GM18870 (cell line): ENCODE results near the gene SRRM1.
"Not testable (repeated sequence)": the region's sequence is repeated elsewhere in the genome, so short reads cannot be mapped to it uniquely, and the experiment has no call there.

Source experiments
- ATAC-seq: cut with Tn5 transposase; IDR thresholded peaks from one replicate; pipeline ENCODE4 v1.9.1; 2021; ENCODE audit warnings: moderate library complexity; ENCODE audit not compliant: unreplicated experiment

SRRM1 gene

DNA sequence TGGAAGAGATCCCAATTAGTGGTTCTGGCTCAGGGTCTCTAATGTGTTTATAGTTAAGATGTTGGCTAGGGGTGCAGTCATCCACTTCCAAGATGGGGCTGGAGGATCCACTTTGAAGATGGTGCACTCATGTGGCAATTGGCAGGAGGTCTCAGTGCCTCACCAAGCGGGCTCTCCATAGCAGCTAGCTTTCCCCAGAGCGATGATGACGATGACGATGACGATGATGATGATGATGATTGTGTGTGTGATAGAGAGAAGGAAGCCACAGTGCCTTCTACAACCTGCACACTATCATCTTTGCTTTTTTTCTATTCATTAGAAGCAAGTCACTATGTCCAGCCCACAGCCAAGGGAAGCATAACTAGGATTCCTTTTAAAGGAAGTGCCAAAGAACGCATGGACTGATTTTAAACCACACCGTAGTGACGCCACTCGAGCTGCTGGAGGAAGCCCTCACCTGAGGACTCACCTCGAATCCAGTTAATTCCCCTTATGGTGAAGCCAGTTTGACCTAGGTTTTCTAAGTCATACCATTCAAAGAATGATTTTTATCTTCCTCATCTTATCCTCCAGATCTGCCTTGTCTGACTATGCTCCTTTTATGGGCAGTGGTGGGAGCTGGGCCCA lies 49.4 kb downstream of the SRRM1 start:
- no peak for ATAC-seq

DNA sequence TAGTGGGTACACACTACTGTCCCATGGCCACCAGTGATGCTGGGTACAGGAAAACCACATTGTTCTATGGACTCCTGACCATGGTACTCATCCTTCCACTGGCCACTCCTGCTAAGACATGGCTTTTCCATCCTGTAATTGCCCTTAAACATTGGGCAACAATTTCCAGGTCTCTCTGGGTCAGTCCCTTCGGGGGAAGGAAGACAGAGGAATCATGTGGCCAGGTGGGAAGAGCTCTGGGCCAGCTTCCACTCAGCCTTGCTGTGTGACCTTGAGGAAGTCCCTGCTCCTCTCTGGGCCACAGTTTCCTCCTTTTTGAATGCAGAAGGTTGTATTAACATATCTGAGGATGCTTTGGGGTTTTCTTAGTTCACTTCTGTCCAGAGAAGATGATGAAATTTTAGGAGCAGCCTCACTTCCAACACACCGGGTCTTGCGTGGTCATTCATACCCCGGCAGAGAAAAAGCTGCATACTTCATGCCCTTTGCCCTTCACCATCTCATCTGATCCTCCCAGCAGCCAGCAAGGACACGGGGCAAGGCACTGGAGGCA lies 50.8 kb downstream of the SRRM1 start:
- ATAC-seq = no peak

DNA sequence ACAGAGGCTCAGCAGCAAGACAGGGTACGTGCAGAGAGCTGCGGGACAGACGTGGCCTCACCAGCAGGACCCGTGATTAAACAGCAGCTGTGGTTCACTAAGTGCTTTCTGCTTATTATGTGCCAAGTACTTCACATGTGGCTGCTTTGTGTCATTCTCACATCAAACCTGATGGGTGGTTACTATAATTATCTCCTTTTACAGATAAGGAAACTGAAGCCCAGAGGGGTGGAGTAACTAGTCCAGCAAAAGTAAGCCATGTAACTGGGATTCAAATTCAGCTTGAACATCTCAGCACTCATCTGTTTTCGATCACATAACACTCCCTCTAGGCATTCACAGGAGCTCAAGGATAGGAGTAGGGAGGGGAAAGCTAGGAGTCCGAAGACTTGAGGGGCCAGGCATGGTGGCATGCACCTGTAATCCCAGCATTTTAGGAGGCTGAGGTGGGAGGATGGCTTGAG lies 51.3 kb downstream of the SRRM1 start:
- no peak for ATAC-seq

DNA sequence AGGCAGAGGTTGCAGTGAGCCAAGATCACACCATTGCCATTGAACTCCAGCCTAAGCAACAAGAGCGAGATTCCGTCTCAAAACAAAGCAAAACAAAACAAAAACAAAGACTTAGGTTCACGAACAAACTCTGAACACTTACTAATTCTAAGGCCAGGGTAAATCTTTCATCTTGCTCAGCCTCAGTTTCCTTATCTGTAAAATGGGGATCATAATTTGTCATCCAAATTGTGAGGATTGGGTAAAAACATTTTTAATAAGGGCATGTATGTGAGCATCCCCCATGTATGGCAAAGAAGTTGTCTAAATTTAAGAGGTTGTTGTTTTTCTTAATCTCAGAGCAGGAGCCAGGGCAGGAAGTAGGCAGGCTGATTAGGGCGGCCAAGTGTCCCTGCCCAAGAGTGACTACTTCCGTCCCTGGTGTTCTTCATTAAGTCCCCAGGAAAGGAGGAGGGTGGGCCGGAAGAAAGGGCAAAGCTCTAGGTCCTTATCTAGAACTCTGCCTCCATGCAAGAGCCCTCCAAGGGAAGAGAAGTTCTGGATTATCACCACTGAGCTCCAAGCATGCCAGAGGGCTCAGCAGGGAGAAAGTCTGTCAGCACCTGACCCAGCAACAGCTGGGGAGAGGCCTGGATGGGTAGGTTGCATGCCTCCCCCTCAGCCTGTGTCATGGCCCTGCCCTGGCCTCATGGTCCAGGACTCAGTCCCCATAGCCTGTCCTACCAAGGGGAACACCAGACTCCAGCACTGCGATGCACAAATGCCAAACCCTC lies 52.3 kb downstream of the SRRM1 start:
- ATAC-seq = no peak

DNA sequence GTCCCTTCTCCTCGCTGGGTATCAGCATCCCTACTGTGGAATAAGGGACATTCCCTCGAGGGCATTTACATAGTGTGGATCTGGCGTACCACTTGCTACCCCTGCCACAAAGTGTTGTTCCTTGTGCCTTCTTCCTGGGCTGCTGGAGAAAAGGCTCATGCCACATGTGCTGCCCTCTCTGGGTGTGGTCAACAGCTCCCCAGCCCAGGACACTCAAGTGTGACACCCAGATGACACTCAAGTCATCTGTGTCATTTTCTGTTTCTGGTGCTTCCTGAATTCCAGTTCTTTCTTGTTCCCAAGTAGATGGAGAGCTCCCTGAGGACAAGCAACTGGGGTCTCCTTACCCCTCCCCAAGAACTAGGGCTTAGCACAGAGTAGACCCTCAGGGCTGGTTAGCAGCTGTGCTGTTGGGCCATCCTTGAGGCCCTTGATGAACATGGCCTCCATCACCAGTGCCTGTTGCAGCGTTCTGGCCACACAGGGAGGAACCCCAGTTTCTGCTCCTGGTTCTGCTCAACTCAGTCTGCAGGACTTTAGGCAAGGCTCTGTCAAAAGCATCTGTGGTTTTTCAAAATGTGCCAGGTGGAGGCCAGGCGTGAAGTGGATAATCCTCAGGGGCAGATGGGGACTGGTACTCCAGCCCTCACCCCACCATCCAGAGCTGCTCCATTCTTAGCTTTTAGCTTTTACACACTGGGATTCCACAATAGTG lies 53.1 kb downstream of the SRRM1 start:
- ATAC-seq = no peak

DNA sequence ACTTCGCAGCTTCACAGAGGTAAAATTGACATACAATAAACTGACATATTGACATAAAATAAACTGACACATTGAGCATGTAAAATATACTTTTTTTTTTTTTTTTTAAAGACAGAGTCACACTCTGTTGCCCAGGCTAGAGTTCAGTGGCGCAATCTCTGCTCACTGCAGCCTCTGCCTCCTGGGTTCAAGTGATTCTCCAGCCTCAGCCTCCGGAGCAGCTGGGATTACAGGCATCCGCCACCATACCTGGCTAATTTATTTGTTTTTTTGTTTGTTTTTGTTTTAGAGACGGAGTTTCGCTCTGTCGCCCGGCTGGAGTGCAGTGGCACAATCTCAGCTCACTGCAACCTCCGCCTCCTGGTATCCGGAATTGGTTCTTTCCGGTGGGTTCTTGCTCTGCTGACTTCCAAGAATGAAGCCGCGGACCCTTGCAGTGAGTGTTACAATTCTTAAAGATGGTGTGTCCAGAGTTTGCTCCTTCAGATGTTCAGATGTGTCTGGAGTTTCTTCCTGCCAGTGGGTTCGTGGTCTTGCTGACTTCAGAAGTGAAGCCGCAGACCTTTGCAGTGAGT lies 53.7 kb downstream of the SRRM1 start:
- ATAC-seq = no peak

DNA sequence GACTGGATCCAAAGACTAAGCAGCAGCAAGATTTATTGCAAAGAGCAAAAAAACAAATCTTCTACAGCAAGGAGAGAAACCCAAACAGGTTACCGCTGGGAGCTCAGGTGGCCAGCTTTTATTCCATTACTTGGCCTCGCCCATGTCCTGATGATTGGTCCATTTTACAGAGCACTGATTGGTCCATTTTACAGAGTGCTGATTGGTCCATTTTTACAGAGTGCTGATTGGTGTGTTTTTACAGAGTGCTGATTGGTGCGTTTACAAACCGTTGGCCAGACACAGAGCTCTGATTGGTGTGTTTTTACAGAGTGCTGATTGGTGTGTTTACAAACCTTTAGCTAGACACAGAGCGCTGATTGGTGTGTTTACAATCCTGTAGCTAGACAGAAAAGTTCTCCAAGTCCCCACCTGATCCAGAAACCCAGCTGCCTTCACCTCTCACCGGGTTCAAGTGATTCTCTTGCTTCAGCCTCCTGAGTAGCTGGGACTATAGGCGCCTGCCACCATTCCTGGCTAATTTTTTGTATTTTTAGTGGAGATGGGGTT lies 54.4 kb downstream of the SRRM1 start:
- not testable (repeated sequence) for ATAC-seq

DNA sequence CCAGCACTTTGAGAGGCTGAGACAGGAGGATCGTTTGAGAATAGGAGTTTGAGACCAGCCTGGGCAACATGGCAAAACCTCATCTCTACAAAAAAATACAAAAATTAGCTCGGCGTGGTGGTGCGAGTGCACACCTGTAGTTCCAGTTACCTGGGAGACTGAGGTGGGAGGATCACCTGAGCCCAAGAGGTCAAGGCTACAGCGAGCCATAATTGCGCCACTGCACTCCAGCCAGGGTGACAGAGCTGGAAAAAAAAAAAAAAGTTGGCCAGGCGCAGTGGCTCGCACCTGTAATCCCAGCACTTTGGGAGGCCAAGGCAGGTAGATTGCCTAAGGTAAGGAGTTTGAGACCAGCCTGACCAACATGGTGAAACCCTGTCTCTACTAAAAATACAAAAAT lies 55.2 kb downstream of the SRRM1 start:
- ATAC-seq = not testable (repeated sequence)

DNA sequence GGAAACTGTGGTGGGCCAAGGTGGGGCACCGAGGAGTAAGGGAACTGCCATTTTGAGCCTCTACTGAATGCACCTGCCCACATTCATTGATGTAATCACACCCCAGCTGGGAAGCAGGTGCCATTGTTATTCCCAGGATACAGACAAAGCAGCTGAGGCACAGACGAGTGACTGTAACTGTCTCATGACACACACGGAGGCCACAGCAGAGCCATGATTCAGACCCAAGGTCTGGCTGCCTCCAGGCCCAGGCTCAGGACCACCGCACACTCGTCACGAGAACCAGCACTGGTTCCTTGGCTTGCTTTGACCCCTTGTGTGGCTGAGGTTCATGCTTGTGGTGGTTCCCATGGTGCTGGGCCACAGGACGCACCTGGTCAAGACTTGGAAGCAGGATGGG lies 56.5 kb downstream of the SRRM1 start:
- ATAC-seq = no peak

DNA sequence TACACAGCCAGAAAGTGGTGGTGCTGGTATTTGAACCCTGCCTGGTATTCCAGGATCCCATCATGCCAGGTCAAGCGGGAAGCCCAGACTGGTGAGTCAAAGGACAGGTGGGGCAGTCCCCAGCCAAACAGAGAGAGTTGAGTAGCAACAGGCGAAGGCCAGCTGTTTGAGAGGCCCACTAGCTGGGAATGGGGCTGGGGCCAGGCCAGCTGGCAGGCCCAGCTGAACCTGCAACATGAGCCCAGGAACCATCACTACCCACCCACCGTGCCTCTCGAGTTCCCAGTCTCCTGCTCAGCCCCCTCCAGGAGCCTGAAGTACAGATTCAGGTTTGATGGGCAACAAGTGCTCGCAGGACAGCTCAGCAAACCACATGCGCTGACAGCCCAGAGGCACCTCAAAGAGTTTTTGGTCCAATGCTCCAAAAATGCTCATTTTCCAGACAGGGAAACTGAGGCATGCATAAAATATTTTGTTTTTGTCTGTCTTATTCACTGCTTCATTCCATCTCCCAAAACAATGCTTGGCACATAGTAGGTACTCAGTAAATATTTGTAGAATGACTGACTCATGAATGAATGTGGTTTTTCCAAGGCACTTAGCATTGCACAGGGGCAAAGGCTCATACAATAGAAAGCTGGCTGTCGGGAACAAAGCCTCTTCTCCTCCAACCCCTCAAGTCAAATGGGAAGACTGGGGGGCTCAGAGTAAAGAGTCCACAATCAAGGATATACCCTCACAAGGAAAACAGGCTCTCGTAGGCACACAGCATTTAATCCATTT lies 59.6 kb downstream of the SRRM1 start:
- ATAC-seq = no peak

DNA sequence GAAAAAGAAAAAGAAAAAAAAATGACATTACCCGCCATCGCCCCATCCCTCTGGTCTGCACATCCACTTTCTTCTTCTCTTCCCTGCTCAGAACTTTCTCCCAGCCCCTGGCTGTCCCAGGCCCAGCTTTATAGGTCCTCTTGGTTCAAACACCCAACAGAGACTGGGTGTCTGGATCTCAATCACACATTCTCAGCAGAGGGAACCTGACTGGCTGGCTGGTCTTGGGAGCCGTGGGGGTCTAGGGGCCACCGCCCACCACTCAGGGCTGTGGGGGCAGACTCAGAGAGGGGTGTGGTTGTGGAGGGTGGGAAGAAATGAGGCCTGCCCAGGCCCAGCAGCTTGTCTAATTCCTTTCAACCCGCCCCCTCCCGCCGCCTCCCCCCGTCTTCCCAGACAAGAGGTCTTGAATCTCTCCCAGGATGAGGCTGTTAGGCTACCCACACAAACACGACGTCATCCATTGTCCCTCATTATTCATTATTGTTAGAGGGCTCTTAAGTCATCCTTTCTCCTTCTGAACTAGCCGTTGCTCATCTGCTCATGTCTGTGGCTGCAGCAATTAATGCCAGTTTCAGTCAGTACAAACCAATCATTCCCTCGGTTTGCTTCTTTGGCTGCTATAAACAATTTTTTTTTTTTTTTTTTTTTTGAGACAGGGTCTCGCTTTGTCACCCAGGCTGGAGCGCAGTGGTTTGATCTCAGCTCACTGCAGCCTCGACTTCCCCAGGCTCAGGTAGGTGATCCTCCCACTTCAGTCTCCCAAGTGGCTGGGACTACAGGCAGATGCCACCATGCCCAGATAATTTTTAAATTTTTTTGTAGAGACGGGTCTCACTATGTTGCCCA lies 61.5 kb downstream of the SRRM1 start:
- no peak for ATAC-seq

DNA sequence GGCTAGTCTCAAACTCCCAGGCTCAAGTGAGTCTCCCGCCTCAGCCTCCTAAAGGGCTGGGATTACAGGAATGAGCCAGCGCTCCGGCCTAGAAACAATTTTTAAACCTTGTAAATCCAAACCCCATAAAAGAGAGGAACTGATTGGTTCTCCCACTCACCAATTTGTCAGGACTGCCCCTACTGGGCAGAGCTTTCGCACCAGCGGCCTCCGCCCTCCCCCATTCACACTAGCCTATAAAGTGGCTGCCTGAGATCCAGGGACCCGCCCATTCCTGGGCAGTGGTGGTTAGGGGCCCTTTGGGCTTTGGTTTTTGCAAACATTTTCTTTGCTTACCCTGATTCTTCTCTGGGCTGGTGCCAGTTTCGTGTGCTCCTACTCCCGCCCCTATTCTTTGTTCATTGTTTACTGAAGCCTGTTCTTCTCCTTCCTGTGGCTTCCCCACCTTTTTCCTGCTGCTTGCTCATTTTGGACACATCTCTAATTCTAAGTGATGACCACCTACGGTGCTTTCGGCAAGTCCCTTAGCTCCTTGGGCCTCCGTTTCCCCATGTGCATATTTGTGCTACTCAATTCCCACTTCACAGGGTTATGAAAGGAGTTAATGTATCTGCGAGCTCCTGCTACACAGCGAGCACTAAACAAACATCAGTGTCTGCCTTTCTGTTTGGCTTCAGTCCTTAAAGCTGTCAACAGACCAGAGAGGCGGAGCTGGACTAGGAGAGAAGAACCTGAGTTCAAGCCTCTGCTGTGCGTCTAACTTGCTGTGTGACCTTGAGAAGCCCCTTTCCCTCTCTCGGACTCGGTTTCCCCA lies 62.4 kb downstream of the SRRM1 start:
- no peak for ATAC-seq

DNA sequence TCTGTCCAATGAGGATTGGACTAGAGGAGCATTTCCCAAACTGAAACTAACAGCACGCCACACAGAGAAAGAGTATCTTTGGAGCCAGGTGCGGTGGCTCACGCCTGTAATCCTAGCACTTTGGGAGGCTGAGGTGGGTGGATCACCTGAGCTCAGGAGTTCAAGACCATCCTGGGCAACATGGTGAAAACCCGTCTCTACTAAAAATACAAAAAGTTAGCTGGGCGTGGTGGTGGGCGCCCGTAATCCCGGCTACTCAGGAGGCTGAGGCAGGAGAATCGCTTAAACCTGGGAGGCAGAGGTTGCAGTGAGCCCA lies 62.9 kb downstream of the SRRM1 start:
- ATAC-seq = not testable (repeated sequence)

DNA sequence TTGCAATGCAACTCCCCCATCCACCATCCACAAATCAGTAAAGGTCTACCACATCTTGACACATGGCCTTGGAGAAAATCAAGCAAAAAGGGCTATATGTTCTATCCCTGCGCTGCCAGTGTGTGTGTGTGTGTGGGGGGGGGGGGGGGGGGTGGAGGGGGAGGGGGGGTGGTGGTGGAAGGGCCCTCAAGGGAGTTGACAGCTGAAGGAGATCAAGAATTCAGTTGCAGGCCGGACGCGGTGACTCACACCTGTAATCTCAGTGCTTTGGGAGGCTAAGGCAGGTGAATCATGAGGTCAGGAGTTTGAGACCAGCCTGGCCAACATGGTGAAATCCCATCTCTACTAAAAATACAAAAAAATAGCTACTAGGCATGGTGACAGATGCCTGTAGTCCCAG lies 64.6 kb downstream of the SRRM1 start:
- no peak for ATAC-seq

DNA sequence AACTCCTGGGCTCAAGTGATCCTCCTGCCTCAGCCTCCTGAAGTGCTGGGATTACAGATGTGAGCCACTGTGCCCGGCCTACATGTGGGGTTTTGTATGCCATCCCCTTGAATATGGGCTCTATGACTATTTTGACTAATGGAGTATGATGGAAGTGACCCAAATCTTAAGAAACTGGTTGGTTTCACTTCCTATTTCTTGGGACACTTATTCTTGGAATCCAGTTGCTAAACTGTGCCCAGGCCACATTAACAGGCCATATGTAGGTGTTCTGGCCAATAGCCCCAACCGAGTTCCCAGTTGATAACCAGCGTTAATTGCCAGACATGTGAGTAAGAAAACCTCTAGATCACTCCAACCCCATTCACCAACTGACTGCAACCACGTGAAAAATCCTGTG lies 65.8 kb downstream of the SRRM1 start:
- ATAC-seq = no peak

DNA sequence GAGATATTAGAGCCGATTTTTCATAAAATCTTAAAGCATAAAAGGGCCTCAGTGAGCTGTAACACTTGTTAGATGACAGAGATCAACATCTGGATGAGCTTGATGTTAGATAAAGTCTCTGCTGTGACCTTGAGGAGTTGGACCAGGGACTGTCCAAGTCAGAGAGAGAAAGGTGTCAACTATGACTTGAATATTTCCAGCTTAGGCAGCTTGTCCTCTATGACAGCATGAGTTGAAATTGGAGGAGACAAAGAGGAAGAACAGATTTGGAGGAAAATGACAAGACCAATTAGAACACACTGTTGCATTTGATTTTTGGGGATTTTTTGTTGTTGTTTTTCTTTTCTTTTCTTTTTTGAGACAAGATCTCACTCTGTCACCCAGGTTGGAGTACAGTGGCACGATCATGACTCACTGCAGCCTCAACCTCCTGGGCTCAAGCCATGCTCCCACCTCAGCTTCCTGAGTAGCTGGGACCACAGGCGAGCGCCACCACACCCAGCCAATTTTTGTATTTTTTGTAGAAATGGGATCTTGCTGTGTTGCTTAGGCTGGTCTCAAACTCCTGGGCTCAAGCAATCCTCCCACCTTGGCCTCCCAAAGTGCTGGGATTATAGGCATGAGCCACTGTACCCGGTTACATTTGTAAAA lies 66.8 kb downstream of the SRRM1 start:
- ATAC-seq = no peak

DNA sequence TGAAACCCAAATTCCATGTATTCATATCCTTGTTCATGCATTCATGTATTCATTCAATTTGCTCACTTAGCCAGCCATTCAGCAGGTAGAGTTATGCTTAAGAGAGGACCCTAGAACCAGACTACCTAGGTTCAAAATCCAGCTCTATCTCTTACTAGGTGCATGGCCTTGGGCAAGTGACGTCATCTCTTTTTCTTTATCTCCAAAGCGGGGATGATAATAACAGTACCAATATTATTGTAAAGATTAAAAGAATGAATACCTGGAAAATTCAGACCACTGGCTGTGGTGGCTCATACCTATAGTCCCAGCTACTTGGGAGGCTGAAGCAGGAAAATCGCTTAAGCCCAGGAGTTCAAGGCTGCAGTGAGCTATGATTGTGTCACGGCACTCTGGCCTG lies 68.2 kb downstream of the SRRM1 start:
- ATAC-seq = no peak

DNA sequence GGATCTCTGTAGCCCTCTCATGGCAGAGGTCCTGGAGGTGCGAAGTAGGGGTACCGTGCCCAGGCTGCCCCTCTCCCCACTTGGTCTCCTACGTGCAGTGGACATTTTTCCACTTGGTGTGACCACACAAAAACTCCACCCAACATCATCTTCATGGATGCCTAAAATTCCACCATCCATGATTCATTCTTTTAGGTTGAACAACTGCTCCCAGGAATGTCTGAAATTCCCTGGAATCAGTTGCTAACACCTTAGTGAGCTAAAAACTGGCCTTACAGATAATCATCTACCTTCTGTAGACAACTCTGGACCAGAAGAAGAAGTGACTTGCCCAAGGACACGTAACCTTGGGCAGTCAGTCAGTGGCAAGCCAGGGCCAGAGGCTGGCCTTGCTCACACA lies 70.1 kb downstream of the SRRM1 start:
- ATAC-seq = no peak
